HT-29 (cell line): ENCODE results near the gene URAD. TPM values are rescaled to one million over a fixed set of nuclear protein-coding genes. Genes with fewer than 3 reads are reported as not detected.
A peak's percentile ranks its signal among the peaks of the same experiment; 100 is the strongest.

Experiments used
- DNase-seq: peaks from one replicate; pipeline ENCODE4 v3.0.0-alpha.2; 2015; ENCODE audit warnings: low spot score
- small RNA-seq: library from RNA; depleted of rRNA; stranded (forward); fragments of <200 nt; gene quantifications from one replicate; pipeline ENCODE3, GENCODE V24; 2014
- total RNA-seq: library from RNA; depleted of rRNA; stranded (reverse); fragments of >200 nt; shearing (Covaris generic); gene quantifications from 2 replicates; pipeline ENCODE4 v1.2.3, GENCODE V29; 2014; rRNA removed

The URAD gene
- total RNA-seq, 1 experiment from 2014 or later, result not detected

DNA sequence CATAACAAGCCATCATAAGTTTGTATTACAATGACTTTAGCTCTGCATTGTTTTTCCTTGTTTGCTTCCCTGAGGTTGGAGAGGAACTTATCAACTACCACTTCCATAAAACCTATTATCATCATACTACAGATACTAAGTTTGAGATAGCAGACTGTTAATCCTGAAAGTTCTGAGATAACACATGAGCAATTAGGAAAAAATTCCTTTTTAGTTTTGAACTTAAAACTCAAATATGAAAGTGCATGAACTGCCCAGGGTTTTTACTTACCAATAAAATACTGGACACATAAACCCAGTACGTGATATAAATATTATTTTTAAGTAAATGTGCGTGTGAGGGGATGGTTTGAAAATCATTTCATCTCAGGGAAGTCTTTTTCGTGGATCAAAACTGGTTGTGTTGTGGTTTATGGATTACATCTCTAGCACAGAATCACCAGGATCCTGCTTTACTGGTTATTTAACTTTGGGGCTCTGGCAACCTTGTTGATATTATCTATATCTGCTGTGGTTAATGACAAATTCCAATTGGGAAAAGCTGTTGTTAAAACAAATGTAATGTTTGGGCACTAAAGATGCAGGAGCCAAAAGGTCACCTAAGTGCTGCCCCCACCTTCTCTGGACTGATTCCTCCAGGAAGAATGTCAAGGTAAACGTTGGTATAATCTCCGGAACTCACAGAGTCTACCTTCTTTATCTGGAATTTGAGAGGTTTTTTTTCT, 31.8 kb downstream of the URAD start:
- peak; percentile 93 for DNase-seq

DNA sequence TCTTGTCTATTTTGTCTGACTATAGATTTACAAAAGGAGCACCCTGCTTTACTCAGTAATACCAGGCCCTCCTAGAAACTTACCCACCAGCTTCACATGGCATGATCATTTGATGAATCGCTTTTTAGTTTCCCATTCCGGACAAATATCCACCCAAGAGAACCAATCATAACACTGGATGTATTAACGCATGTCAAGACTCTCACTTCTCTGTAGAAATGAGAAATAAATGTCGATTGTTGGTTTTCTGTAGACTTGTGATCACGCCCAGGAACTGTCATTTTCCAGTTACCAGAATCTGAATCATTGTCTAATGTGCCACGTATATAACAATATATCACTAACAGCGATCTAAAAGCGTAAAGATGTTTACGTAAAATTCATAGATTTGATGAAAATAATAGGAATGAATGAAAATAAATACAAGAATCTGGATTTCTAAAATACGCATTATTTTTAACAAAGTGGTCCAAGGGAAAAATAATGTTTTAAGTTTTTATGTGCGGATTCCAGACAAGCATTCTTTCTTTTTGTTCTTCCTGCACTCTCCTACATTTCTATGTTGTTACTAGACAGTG, 33.4 kb downstream of the URAD start:
- DNase-seq, result no peak

DNA sequence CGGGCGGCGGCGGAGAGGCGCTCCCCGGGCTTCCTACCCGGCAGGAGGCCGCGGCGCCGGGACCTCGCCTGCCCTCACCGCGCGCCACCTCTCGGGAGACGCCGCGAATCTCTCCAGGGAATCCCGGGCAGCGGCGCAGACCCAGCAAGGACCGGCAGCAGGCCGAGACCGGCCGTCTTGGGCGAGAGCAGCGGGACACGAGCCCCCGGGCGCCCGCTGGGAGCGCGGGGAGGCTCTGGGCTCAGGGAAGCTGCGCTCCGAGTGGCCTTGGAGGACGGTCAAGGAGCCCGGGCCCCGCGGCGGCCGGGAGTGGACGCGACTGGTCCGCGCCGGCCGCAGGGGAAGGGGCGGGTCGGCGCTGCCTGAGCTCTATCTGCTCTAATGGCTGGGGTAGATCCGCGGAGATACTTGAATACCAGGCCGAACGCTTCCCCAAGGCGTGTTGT, 34.1 kb downstream of the URAD start:
- DNase-seq, result no peak

DNA sequence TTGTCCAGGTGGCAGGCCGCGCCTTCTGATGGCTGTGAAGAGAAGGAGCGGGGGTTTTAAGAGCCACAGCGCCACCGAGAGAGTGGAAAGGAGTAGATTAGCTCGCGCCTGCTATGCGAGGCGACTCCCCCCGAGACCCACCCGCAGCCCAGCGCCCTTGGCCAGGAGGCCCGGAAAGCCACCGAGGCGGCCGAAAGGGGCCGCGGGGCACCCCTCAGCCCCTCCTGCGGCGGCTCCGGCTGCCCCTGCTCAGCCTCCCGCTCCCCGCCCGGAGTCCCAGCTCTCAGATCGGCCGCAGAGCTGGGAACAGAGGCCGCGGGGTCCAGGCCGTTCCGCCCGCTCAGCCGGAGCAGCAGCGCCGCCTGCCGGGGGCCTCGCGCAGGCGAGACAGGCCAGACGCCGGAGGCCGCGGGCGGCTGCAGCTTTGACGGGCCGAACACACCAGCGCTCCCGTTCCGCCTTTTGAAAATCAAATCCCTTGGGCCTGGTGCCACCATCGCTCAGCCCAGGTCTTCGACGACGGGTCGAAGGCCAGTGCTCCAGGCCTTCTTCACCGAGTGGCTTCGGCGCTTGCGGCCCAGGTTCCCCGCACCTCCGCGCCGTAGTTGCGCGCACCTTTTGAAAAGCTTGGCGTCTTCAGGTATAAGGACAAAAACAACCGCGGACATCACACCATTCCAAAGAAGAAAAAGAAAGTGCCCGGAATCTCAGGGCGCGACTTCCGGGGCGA, 34.7 kb downstream of the URAD start:
- DNase-seq, result peak; percentile 100

DNA sequence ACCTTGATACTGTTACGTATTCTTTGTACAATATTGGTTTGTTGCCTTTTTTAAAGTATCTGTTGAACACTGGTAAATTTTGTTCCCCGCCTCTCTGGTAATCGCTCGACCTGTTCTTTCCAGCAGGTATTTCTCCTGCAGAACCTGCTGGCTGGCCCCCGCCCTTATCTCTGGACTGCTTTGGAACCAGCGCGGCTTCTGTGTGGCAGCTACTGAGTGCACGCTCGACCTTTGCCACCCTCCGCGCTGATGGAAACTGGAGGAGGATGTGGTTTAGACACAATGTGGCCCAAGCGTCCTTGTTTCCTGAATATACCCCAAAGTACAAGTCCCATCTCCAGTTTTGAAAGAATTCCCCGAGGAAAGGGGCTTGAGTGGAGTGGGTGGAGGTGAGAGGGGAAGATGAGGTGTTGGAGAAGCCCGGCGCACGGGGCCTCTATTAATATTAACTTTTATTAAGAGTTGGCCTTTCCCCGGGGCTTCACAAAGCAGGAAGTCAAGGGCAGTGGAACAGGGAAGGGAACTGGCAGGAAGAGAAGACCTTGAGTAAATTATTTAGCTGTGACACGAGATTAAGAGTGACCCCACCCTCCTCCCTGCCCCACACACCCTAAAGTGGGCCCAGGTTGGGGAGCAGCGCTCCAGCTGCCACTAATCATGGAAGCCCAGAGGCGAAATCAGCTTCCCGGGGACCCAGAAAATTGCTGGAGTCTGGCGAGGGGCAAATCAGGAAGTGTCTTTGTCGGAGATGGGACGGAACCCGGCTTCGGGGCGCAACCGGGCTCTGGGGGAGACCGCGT, 35.4 kb downstream of the URAD start:
- peak; percentile 95 for DNase-seq

DNA sequence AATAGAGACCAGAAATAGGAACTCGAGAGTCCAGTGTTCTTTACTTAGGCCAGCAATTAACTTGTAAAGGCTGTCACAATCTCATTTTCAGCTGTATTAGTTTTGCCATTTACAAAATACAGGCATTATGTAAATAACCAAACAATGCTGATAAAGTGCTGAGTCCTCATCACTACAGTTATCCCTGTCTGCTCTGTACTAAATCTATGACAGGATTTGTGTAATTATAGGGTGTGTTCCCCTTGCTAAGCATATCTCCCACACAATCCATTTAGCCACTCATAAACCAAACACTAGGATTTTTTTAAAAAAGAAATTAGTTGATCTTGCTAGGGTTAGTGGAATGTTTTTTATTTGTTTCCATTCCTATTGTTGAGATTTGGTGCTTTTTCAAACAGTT, 45.5 kb downstream of the URAD start:
- no peak for DNase-seq

DNA sequence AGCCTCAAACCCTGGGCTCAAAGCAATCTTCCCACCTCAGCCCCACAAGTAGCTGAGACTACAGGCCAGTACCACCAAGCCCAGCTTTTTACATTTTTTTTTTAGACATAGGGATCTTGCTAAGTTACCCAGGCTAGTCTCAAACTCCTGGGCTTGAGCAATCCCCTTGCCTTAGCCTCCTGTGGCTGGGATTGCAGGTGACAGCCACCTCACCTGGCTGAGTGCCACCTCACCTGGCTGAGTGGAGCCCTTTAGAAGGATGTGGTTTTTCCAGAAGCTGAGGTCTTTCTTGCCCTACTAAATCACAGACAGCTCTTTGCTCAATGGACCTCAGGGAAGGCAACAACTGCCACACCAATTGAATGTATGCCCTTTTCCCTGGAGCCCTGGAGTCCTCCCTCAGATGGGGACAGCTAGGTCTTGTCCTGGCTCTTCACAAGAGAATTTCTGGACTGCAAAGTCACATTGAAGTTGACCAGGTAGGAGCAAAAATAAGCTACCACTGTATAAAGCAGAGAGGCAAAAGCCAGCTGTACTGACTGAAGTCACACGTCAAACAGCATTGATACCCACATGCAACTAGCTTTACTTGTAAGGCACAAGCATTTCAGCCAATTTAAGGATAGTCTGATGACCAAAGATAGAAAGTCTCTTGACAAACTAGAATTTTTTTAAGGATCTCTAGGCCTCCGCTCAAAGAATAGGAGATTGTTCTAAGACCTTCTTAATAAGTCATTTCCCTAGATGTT, 54.7 kb downstream of the URAD start:
- DNase-seq, result peak; percentile 64

DNA sequence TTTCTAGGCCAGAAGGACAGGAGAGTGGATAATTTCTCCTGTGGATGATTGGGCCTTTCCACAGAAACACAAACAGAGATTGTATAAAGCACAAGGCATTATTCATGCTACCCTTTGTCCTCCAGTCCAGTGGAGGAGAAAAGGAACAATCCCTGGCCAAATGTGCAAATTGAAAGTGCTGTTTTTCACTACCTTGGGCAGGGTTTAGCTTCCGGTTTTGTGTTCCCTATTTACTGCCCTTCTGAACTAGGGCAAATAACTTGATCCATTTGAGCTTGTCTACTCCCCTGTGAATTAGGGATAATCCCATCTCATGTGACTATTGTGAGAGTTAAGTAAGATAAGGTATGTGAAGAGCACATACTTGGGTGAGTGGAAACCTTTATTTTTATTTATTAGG, 55.4 kb downstream of the URAD start:
- DNase-seq, result no peak

DNA sequence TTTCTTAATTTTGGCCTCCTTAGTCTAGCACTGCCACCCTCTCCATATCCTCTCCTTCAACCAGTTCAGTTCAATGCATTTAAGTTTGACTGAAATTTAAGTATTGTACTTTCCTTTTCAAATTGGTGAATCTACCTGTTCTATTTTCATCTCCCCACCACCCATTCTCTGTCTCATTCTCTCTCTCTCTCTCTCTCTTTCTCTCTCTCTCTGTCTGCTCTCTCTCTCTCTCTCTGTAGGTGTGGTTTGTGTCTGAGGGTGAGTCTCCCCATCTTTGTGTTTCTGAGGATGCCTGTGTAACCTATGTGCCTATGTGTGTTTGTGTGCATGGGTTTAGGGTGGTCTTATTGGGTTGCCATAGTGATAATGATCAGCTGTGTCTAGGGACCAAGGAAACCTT, 58.6 kb downstream of the URAD start:
- no peak for DNase-seq

DNA sequence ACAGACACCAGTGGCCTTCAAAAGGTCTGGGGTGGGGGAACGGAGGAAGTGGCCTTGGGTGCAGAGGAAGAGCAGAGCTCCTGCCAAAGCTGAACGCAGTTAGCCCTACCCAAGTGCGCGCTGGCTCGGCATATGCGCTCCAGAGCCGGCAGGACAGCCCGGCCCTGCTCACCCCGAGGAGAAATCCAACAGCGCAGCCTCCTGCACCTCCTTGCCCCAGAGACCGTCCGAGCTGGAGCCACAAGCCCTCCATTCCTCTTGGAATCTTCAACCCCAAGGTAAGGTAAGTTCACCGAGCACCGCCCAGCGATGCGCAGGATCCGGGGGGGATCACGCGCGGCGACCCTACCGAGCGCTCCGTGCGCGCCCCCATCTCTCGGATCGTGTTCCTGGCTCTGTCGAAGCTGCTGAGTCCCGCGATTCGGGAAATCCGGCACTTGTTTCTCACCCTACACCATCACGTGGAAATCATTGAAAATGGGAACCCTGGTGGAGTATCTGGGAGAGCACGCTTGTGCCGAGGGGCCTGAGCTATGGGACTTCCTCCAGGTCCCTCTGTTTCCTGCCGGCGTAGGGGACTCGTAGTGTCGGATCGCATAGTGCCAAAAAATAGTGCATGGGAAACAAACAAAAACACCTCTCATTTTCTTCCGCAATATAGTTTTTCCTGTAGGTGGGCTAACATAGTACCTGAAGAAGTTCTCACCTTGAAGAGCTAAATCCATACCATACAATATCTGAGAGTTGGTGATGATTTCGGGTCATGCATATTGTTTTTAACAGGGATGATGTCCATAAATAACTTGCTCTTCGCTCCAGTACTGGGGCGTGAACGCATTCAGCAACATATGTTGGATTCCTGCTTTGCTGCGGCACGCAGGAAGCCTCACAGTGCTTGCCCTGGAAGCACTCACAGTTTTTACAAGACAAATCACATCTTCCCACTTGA, 59.4 kb downstream of the URAD start:
- DNase-seq, result no peak

DNA sequence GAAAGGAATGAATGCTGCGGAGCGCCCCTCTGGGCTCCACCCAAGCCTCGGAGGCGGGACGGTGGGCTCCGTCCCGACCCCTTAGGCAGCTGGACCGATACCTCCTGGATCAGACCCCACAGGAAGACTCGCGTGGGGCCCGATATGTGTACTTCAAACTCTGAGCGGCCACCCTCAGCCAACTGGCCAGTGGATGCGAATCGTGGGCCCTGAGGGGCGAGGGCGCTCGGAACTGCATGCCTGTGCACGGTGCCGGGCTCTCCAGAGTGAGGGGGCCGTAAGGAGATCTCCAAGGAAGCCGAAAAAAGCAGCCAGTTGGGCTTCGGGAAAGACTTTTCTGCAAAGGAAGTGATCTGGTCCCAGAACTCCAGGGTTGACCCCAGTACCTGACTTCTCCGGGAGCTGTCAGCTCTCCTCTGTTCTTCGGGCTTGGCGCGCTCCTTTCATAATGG, 60.1 kb downstream of the URAD start:
- no peak for DNase-seq

Small RNA genes lying within 50 kb of the gene (small RNA-seq; reads per million reads assigned to genes)
- gene ATP5F1EP2, result not detected
- gene RN7SL272P, result not detected

Other genes with a start within 250 kb of the URAD start
- not detected in 2 replicates for gene GSX1, start 196.2 kb downstream of the URAD start, total RNA-seq
- 0.51 and 0.89 TPM in 2 replicates for gene PDX1, start 68.7 kb downstream of the URAD start, total RNA-seq
- 4.1 and 5.4 TPM in 2 replicates for gene CDX2, start 19.4 kb downstream of the URAD start, total RNA-seq
- gene FLT3, start 111.9 kb upstream of the URAD start, total RNA-seq, result not detected in 2 replicates
- gene PAN3, start 149.9 kb upstream of the URAD start, total RNA-seq, result 23.8 and 27.3 TPM in 2 replicates